GM19035 (cell line): ENCODE data around the gene PTGFRN.

Experiments used
- ATAC-seq: cut with Tn5 transposase; IDR thresholded peaks from one replicate; pipeline ENCODE4 v1.9.1; 2021; ENCODE audit not compliant: unreplicated experiment

PTGFRN gene

DNA sequence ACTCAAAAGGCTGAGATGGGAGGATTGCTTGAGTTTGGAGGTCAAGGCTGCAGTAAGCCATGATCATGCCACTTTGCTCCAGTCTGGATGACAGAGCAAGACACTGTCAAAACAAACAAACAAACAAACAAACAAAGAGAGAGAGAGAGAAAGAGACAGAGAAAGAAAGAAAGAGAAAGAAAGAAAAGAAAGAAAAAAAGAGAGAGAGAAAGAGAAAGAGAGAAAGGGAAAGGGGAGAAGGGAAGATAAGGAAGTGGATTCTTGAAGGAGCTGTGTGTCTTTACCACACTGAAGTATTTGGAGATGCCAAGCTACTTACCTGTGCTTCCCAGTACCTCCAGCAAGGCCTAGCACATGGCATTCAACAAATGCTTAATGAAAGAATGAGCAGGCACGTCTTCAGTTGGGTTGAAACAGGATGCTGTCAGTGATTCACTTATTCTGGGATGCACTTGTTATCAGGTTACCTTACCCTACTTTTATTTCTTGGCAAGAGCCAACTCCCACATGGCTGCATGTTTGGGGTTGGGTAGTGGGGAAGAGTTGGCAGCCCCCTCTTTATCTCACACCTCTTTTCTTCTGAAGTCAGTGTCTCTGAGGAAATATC lies 120.7 kb downstream of the PTGFRN start:
- ATAC-seq: no peak

DNA sequence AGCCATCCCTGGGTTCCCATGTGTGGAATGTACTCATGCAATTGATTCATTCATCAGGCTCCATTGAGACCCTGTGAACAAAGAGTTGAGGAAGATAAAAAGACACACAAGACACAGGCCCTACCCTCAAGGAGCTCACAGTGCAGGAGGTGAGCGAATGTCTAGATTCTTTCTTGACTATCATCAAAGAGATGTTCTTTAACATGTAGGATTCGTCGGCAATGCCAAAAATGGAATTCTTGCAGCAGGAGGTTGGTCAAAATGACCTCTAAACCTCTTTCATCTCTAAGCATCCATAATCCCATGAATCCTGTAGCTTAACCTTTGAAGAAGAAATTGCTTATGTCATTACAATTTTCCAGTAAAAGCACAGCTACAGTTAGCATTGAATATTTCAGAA lies 122.5 kb downstream of the PTGFRN start:
- no peak for ATAC-seq

DNA sequence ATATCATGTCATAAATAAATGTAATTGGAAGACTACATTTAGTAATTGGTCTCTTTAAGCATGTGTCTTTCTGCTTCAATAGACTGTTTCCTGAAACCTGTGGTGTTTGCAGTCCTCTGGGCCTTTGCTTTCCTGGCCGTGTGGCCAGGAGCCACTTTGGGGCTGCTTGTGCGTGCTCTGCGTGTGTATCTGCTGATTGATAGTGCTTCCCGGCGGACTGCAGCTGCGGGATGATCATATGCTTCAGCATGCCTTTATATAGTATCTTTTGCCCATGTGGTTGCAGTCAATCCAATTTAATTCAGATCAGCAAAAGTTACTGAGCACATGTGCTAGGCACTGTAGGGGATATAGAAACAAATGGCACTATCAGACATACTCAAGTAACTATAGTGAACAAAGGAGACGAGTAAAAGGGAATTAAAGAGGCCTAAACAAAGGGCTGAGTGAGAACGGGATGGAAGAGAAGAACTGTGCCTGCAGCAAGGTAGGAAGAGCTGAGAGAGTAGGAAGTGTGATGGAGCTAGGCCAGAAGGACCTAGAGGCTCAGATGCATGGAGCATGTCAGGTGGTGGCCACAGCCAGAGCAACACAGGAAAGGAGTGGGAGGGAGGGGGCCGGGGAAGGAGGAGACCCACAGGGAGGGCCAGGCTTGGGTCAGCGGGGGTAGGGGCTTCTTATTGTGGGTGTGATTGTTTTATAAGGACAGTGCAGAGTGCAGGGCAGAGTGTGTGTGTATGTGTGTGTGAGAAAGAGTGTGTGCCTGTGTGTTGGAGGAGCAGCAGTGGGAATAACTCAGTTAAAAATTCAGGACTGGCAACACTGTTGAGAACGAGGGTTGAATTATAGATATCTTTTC lies 123.2 kb downstream of the PTGFRN start:
- no peak for ATAC-seq

DNA sequence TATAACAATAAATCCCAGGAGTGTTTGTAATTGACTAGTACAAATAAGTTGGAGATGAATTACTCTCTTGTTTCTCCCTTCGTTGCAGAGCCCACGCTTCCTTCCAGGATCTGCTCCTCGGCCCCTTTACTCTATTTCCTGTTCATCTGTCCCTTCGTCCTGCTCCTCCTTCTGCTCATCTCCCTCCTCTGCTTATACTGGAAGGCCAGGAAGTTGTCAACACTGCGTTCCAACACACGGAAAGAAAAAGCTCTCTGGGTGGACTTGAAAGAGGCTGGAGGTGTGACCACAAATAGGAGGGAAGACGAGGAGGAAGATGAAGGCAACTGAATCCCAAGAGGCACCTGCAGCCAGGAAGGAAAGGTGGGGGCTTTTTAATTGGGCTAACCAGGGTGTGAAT lies 124.1 kb downstream of the PTGFRN start:
- ATAC-seq: no peak

DNA sequence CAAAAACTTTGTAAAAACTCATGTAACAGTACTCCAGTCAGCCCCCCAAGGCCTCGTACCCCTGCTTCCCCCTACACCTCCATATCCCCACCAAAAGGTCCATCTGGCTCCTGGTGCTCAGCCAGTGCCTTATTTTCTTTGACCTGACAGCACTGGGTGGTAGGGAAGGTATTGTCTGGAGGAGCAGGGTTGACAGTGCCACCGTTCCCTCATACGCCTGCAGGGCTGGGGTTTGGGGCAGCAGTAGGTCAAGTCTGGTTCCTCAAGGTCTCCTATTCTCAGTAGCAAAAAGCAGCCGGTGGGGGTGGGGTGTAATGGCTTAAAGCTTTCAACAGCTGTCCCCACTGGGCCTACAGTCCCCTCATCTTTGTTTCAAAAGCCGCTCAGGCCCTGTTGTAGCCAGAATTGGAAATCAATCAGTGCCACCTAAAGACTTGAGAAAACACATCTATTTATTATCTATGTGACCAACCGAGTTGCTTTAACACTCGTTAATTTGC lies 125.1 kb downstream of the PTGFRN start:
- ATAC-seq: no peak

DNA sequence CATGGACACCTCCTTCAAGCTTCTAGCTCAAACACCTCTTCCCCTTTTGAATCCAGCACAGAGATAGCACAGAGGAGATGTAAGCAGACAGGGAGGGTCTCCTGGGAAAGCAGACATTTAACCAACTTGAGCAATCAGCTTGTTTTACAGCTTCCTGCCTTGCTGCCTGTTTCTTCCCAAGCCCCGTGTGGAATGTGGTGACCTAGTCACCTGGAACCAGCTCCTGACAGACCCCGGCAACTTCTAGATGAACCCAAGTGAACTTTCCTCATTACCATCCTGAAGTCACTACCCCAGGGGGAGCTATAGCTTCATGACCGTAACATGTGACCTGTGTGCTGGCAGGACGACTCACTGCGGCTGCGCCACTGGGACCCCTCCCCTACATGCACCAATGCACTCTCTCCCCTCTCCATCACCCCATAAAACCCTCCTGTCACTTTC lies 126.3 kb downstream of the PTGFRN start:
- no peak for ATAC-seq

DNA sequence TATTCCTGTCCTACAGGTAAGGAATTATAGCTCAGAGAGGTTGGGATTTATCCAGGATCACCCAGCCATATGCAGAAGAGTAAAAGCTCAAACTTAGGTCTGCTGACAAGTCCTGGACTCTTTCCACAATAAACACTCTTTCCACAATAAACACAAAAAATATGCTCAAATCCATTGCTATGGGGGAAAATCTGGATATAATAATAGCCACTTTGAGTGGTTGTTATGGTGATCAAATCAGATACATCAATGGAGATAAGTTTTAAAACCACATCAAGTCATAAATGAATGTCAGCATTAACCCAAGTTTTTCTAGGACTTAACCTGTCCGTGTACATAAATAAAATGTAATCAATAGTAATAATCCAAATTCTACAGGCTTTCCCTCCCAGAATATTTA lies 128.1 kb downstream of the PTGFRN start:
- no peak for ATAC-seq

DNA sequence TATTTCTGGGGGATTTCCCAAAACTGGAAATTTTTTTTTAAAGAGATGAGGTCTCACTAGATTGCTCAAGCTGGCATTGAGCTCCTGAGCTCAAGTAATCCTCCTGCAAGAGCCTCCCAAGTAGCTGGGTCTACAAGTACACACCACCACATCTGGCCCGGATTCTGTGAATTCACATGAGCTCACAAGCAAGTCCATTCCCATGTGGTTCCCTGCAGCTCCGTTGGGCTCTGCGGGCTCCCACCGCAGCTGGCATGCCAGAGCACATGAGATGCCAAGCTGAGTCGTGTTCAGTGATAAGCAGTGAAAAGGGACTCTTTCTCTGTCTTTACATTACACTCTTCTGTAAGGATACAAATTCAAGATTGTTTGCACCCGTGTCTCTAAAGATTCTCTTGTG lies 128.5 kb downstream of the PTGFRN start:
- ATAC-seq: no peak
